ENCODE results near the gene MAP4K4.

Gene MAP4K4

GRCh38 chr2:101698014-101698843 lies 722 bp downstream of the MAP4K4 start:
- no peak overlapping the region for H3K27ac Mint-ChIP-seq (ENCODE audit: low read depth)
- H3K9me3 Mint-ChIP-seq, result peaks cover 5% of the 10 kb centered on the region
- H3K4me1 Mint-ChIP-seq, result peaks cover 23% of the 10 kb centered on the region
- ATAC-seq (replicated peaks; ENCODE audit: extremely low read depth, poor library complexity, severe bottlenecking), result peak; percentile 8
- DNase-seq (ENCODE audit: low spot score in 2 of 2), result no peak
- no peaks in the 10 kb centered on the region for H3K27me3 Mint-ChIP-seq
- peaks cover 2% of the 10 kb centered on the region for H3K36me3 Mint-ChIP-seq (ENCODE audit: insufficient read depth)
- H3K4me3 Mint-ChIP-seq, result no peak overlapping the region

GRCh38 chr2:101698844-101699754 lies 1.6 kb downstream of the MAP4K4 start:
- Mint-ChIP-seq H3K27me3 (no peaks in the 10 kb centered on the region), H3K27ac (ENCODE audit: low read depth) (no peak overlapping the region), H3K4me1 (peaks cover 26% of the 10 kb centered on the region), H3K4me3 (no peak overlapping the region), H3K36me3 (ENCODE audit: insufficient read depth) (peaks cover 9% of the 10 kb centered on the region), H3K9me3 (peaks cover 5% of the 10 kb centered on the region)
- peak; percentile 31 for ATAC-seq (replicated peaks; ENCODE audit: extremely low read depth, poor library complexity, severe bottlenecking)
- no peak for DNase-seq (ENCODE audit: low spot score in 2 of 2)

GRCh38 chr2:101699755-101700461 lies 2.4 kb downstream of the MAP4K4 start:
- H3K9me3 Mint-ChIP-seq, result no peaks in the 10 kb centered on the region

GRCh38 chr2:101704046-101704466 lies 6.5 kb downstream of the MAP4K4 start:
- Mint-ChIP-seq H3K27me3 (no peaks in the 10 kb centered on the region), H3K4me3 (peak overlapping the region; percentile 71), H3K9me3 (no peaks in the 10 kb centered on the region), H3K4me1 (peaks cover 55% of the 10 kb centered on the region), H3K36me3 (ENCODE audit: insufficient read depth) (peaks cover 13% of the 10 kb centered on the region), H3K27ac (ENCODE audit: low read depth) (peak overlapping the region; percentile 74)
- ATAC-seq (replicated peaks; ENCODE audit: extremely low read depth, poor library complexity, severe bottlenecking) (peak; percentile 16), DNase-seq (ENCODE audit: low spot score in 2 of 2) (no peak)

More at GRCh38 chr2:101699755-101700461, 2.4 kb downstream of the MAP4K4 start:
- Mint-ChIP-seq H3K27ac (ENCODE audit: low read depth) (no peak overlapping the region), H3K4me3 (no peak overlapping the region), H3K36me3 (ENCODE audit: insufficient read depth) (peaks cover 14% of the 10 kb centered on the region), H3K4me1 (peaks cover 34% of the 10 kb centered on the region), H3K27me3 (no peaks in the 10 kb centered on the region)
- no peak for DNase-seq (ENCODE audit: low spot score in 2 of 2)
- no peak for ATAC-seq (replicated peaks; ENCODE audit: extremely low read depth, poor library complexity, severe bottlenecking)

- H3K9me3 Mint-ChIP-seq, result no peaks in the 10 kb centered on the region
- H3K27ac Mint-ChIP-seq (ENCODE audit: low read depth), result peak overlapping the region; percentile 74
- peaks cover 13% of the 10 kb centered on the region for H3K36me3 Mint-ChIP-seq (ENCODE audit: insufficient read depth)
- peaks cover 59% of the 10 kb centered on the region for H3K4me1 Mint-ChIP-seq
- H3K27me3 Mint-ChIP-seq, result no peaks in the 10 kb centered on the region
- peak overlapping the region; percentile 71 for H3K4me3 Mint-ChIP-seq
- DNase-seq (ENCODE audit: low spot score in 2 of 2), result no peak
- ATAC-seq (replicated peaks; ENCODE audit: extremely low read depth, poor library complexity, severe bottlenecking), result no peak
These were observed 7.5 kb downstream of the MAP4K4 start for GRCh38 chr2:101704816-101705578.

GRCh38 chr2:101706121-101706818 lies 8.8 kb downstream of the MAP4K4 start:
- DNase-seq (ENCODE audit: low spot score in 2 of 2), result no peak
- Mint-ChIP-seq H3K27ac (ENCODE audit: low read depth) (peak overlapping the region; percentile 74), H3K9me3 (no peaks in the 10 kb centered on the region), H3K36me3 (ENCODE audit: insufficient read depth) (peaks cover 13% of the 10 kb centered on the region), H3K27me3 (no peaks in the 10 kb centered on the region), H3K4me3 (peak overlapping the region; percentile 59), H3K4me1 (peaks cover 67% of the 10 kb centered on the region)
- no peak for ATAC-seq (replicated peaks; ENCODE audit: extremely low read depth, poor library complexity, severe bottlenecking)

GRCh38 chr2:101706819-101707177 lies 9.3 kb downstream of the MAP4K4 start:
- H3K27me3 Mint-ChIP-seq, result no peaks in the 10 kb centered on the region
- no peaks in the 10 kb centered on the region for H3K9me3 Mint-ChIP-seq
- no peak for DNase-seq (ENCODE audit: low spot score in 2 of 2)
- H3K27ac Mint-ChIP-seq (ENCODE audit: low read depth), result peak overlapping the region; percentile 74
- H3K36me3 Mint-ChIP-seq (ENCODE audit: insufficient read depth), result peaks cover 13% of the 10 kb centered on the region
- H3K4me1 Mint-ChIP-seq, result peaks cover 70% of the 10 kb centered on the region
- peak overlapping the region; percentile 59 for H3K4me3 Mint-ChIP-seq
- ATAC-seq (replicated peaks; ENCODE audit: extremely low read depth, poor library complexity, severe bottlenecking), result peak; percentile 61

- no peaks in the 10 kb centered on the region for H3K27me3 Mint-ChIP-seq
- peaks cover 2% of the 10 kb centered on the region for H3K36me3 Mint-ChIP-seq (ENCODE audit: insufficient read depth)
- DNase-seq (ENCODE audit: low spot score in 2 of 2) (no peak), ATAC-seq (replicated peaks; ENCODE audit: extremely low read depth, poor library complexity, severe bottlenecking) (no peak)
- H3K4me3 Mint-ChIP-seq, result no peak overlapping the region
- H3K4me1 Mint-ChIP-seq, result peaks cover 52% of the 10 kb centered on the region
- peak overlapping the region; percentile 42 for H3K27ac Mint-ChIP-seq (ENCODE audit: low read depth)
- no peaks in the 10 kb centered on the region for H3K9me3 Mint-ChIP-seq
These were observed 12.5 kb downstream of the MAP4K4 start for GRCh38 chr2:101710036-101710435.

- no peaks in the 10 kb centered on the region for H3K27me3 Mint-ChIP-seq
- ATAC-seq (replicated peaks; ENCODE audit: extremely low read depth, poor library complexity, severe bottlenecking), result peak; percentile 67
- peaks cover 2% of the 10 kb centered on the region for H3K36me3 Mint-ChIP-seq (ENCODE audit: insufficient read depth)
- peaks cover 50% of the 10 kb centered on the region for H3K4me1 Mint-ChIP-seq
- no peaks in the 10 kb centered on the region for H3K9me3 Mint-ChIP-seq
- DNase-seq (ENCODE audit: low spot score in 2 of 2), result no peak
- H3K4me3 Mint-ChIP-seq, result peak overlapping the region; percentile 46
- H3K27ac Mint-ChIP-seq (ENCODE audit: low read depth), result peak overlapping the region; percentile 42
These were observed 13.2 kb downstream of the MAP4K4 start for GRCh38 chr2:101710471-101711318.

- peaks cover 5% of the 10 kb centered on the region for H3K36me3 Mint-ChIP-seq (ENCODE audit: insufficient read depth)
- no peak for DNase-seq (ENCODE audit: low spot score in 2 of 2)
- H3K27ac Mint-ChIP-seq (ENCODE audit: low read depth), result no peak overlapping the region
- no peaks in the 10 kb centered on the region for H3K9me3 Mint-ChIP-seq
- no peak for ATAC-seq (replicated peaks; ENCODE audit: extremely low read depth, poor library complexity, severe bottlenecking)
- H3K4me1 Mint-ChIP-seq, result peaks cover 63% of the 10 kb centered on the region
- no peak overlapping the region for H3K4me3 Mint-ChIP-seq
- H3K27me3 Mint-ChIP-seq, result no peaks in the 10 kb centered on the region
These were observed 16.6 kb downstream of the MAP4K4 start for GRCh38 chr2:101714118-101714517.
